Muscle of back (tissue), 11 donors: Measurements from ENCODE around the gene GMEB2. TPM values are rescaled to one million over a fixed set of nuclear protein-coding genes. Genes with fewer than 3 reads are reported as not detected.
"Not testable (repeated sequence)": the region's sequence is repeated elsewhere in the genome, so short reads cannot be mapped to it uniquely, and the experiment has no call there.

Source experiments
- DNase-seq, 3 donors: peaks; one replicate each; pipeline versions ENCODE4 v3.0.0 to v3.0.0-alpha.2; 2013
- polyA plus RNA-seq, 10 donors: library from polyadenylated mRNA; unstranded; fragments of 120-200 nt; gene quantifications; one replicate each; pipeline ENCODE4 v1.2.1, GENCODE V29; 2013; ENCODE audit not compliant: insufficient read length in 10 of 10

Gene GMEB2
- polyA plus RNA-seq, 10 donors = 5.3 to 9.3 (median 7.3) TPM

GRCh38 chr20:63617092-63617875, 9.6 kb downstream of the GMEB2 start:
- DNase-seq = no peak

GRCh38 chr20:63613863-63614594, 12.9 kb downstream of the GMEB2 start:
- not testable (repeated sequence) for DNase-seq

- DNase-seq = no peak
Observed at GRCh38 chr20:63612276-63612931, 14.5 kb downstream of the GMEB2 start.

- DNase-seq = no peak
Observed at GRCh38 chr20:63611646-63612045, 15.3 kb downstream of the GMEB2 start.

- DNase-seq = no peak
Observed at GRCh38 chr20:63610581-63611435, 16.1 kb downstream of the GMEB2 start.

- no peak for DNase-seq
Observed at GRCh38 chr20:63606686-63607085, 20.2 kb downstream of the GMEB2 start.

GRCh38 chr20:63602321-63602720, 24.6 kb downstream of the GMEB2 start:
- DNase-seq = no peak

GRCh38 chr20:63601679-63602078, 25.2 kb downstream of the GMEB2 start:
- not testable (repeated sequence) for DNase-seq

GRCh38 chr20:63599396-63600050, 27.4 kb downstream of the GMEB2 start:
- DNase-seq = no peak

GRCh38 chr20:63598479-63599395, 28.2 kb downstream of the GMEB2 start:
- DNase-seq = no peak

GRCh38 chr20:63597651-63598478, 29.0 kb downstream of the GMEB2 start:
- no peak for DNase-seq

GRCh38 chr20:63596423-63596822, 30.5 kb downstream of the GMEB2 start:
- DNase-seq = no peak

- no peak for DNase-seq
Observed at GRCh38 chr20:63595416-63596127, 31.3 kb downstream of the GMEB2 start.

GRCh38 chr20:63594043-63594561, 32.8 kb downstream of the GMEB2 start:
- DNase-seq = peak in 2 of 3 donors; percentile 39 to 54

- DNase-seq = no peak
Observed at GRCh38 chr20:63592661-63593060, 34.2 kb downstream of the GMEB2 start.

- DNase-seq = no peak
Observed at GRCh38 chr20:63591786-63592355, 35.0 kb downstream of the GMEB2 start.

- DNase-seq = no peak
Observed at GRCh38 chr20:63591147-63591533, 35.8 kb downstream of the GMEB2 start.
